Ishikawa (cell line): ENCODE data around the gene RASA3.

Experiments
- CEBPB ChIP-seq: IDR thresholded peaks from 2 replicates; pipeline ENCODE4 v1.6.1; 2012
- CREB1 ChIP-seq: IDR thresholded peaks from 2 replicates; pipeline ENCODE4 v1.6.1; 2012; ENCODE audit warnings: low read depth
- EGR1 ChIP-seq: IDR thresholded peaks from 2 replicates; pipeline ENCODE4 v1.6.1; 2012
- EP300 ChIP-seq: IDR thresholded peaks from 2 replicates; pipeline ENCODE4 v1.6.1; 2012; ENCODE audit warnings: borderline replicate concordance
- FOXM1 ChIP-seq: IDR thresholded peaks from 2 replicates; pipeline ENCODE4 v1.6.1; 2012; ENCODE audit warnings: low read depth, borderline replicate concordance
- NFIC ChIP-seq: IDR thresholded peaks from 2 replicates; pipeline ENCODE4 v1.6.1; 2012
- RAD21 ChIP-seq: IDR thresholded peaks from 2 replicates; pipeline ENCODE4 v1.6.1; 2012; ENCODE audit warnings: low read depth
- TAF1 ChIP-seq: IDR thresholded peaks from 2 replicates; pipeline ENCODE4 v1.6.1; 2012; ENCODE audit warnings: low read depth, mild to moderate bottlenecking
- TCF12 ChIP-seq: IDR thresholded peaks from 2 replicates; pipeline ENCODE4 v1.6.1; 2012; ENCODE audit warnings: low read depth
- TEAD4 ChIP-seq: IDR thresholded peaks from 2 replicates; pipeline ENCODE4 v1.6.1; 2012
- YY1 ChIP-seq: IDR thresholded peaks from 2 replicates; pipeline ENCODE4 v1.6.1; 2012; ENCODE audit warnings: low read depth
- ZBTB7A ChIP-seq: IDR thresholded peaks from 2 replicates; pipeline ENCODE4 v1.6.1; 2012; ENCODE audit warnings: low read depth
- TF ChIP-seq, protein P1 (sequence below): IDR thresholded peaks from 2 replicates; pipeline ENCODE4 v1.6.1; 2012; ENCODE audit warnings: low read depth, mild to moderate bottlenecking
- TF ChIP-seq, protein P2 (sequence below): IDR thresholded peaks from 2 replicates; pipeline ENCODE4 v1.6.1; 2012
- TF ChIP-seq, protein P3 (sequence below): IDR thresholded peaks from 2 replicates; pipeline ENCODE4 v1.6.1; 2012

RASA3 gene

DNA sequence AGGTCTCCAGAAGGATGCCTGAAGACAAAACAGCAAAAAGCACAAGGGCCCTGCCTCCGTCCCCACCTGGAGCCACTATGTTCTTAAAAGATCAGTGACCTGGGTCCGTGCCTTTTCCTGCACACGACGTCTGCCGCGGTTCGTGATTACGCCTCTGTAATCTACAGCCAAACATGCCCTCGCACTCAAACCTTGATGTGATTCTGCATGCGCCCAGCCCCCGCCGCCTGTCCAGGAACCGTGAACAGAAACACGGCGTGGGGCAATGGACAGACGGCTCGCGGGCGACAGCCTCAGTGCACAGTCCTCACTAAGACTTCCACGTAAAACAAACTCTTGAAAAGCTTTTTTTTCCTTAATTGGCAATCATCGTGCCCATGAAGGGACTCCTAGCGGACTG, 174.1 kb downstream of the RASA3 start:
- TF ChIP-seq NFIC: no peak
- no peak for TF ChIP-seq TEAD4
- TF ChIP-seq ZBTB7A: no peak
- TF ChIP-seq TAF1: no peak
- TF ChIP-seq, protein P1, sequence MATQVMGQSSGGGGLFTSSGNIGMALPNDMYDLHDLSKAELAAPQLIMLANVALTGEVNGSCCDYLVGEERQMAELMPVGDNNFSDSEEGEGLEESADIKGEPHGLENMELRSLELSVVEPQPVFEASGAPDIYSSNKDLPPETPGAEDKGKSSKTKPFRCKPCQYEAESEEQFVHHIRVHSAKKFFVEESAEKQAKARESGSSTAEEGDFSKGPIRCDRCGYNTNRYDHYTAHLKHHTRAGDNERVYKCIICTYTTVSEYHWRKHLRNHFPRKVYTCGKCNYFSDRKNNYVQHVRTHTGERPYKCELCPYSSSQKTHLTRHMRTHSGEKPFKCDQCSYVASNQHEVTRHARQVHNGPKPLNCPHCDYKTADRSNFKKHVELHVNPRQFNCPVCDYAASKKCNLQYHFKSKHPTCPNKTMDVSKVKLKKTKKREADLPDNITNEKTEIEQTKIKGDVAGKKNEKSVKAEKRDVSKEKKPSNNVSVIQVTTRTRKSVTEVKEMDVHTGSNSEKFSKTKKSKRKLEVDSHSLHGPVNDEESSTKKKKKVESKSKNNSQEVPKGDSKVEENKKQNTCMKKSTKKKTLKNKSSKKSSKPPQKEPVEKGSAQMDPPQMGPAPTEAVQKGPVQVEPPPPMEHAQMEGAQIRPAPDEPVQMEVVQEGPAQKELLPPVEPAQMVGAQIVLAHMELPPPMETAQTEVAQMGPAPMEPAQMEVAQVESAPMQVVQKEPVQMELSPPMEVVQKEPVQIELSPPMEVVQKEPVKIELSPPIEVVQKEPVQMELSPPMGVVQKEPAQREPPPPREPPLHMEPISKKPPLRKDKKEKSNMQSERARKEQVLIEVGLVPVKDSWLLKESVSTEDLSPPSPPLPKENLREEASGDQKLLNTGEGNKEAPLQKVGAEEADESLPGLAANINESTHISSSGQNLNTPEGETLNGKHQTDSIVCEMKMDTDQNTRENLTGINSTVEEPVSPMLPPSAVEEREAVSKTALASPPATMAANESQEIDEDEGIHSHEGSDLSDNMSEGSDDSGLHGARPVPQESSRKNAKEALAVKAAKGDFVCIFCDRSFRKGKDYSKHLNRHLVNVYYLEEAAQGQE: no peak
- TF ChIP-seq CEBPB: no peak
- TF ChIP-seq FOXM1: no peak
- no peak for TF ChIP-seq TCF12
- TF ChIP-seq, protein P2, sequence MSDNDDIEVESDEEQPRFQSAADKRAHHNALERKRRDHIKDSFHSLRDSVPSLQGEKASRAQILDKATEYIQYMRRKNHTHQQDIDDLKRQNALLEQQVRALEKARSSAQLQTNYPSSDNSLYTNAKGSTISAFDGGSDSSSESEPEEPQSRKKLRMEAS: no peak
- no peak for TF ChIP-seq RAD21
- TF ChIP-seq CREB1: no peak
- no peak for TF ChIP-seq EGR1
- TF ChIP-seq YY1: no peak
- TF ChIP-seq, protein P3, sequence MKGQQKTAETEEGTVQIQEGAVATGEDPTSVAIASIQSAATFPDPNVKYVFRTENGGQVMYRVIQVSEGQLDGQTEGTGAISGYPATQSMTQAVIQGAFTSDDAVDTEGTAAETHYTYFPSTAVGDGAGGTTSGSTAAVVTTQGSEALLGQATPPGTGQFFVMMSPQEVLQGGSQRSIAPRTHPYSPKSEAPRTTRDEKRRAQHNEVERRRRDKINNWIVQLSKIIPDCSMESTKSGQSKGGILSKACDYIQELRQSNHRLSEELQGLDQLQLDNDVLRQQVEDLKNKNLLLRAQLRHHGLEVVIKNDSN: no peak
- no peak for TF ChIP-seq EP300

- TF ChIP-seq CREB1 (no peak), RAD21 (no peak), TAF1 (no peak), EGR1 (no peak), EP300 (no peak), TEAD4 (no peak), TCF12 (no peak), CEBPB (no peak), ZBTB7A (no peak), NFIC (no peak), YY1 (no peak)
- TF ChIP-seq, protein P3: no peak
- TF ChIP-seq, protein P1: no peak
These were observed 175.9 kb downstream of the RASA3 start for GRCh38 chr13:113956571-113956970.

- TF ChIP-seq NFIC (no peak), EGR1 (no peak), EP300 (no peak)
These were observed 176.7 kb downstream of the RASA3 start for GRCh38 chr13:113955691-113956090.

DNA sequence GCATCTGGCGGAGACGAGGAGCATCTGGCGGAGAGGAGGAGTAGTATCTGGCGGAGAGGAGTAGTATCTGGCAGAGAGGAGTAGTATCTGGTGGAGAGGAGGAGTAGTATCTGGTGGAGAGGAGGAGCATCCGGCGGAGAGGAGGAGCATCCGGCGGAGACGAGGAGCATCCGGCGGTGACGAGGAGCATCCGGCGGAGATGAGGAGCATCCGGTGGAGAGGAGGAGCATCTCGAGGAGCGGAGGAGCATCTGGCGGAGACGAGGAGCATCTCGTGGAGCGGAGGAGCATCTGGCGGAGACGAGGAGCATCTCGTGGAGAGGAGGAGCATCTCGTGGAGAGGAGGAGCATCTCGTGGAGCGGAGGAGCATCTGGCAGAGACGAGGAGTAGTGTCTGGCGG, 177.2 kb downstream of the RASA3 start:
- TF ChIP-seq, protein P3: no peak
- TF ChIP-seq YY1 (no peak), EGR1 (no peak)

DNA sequence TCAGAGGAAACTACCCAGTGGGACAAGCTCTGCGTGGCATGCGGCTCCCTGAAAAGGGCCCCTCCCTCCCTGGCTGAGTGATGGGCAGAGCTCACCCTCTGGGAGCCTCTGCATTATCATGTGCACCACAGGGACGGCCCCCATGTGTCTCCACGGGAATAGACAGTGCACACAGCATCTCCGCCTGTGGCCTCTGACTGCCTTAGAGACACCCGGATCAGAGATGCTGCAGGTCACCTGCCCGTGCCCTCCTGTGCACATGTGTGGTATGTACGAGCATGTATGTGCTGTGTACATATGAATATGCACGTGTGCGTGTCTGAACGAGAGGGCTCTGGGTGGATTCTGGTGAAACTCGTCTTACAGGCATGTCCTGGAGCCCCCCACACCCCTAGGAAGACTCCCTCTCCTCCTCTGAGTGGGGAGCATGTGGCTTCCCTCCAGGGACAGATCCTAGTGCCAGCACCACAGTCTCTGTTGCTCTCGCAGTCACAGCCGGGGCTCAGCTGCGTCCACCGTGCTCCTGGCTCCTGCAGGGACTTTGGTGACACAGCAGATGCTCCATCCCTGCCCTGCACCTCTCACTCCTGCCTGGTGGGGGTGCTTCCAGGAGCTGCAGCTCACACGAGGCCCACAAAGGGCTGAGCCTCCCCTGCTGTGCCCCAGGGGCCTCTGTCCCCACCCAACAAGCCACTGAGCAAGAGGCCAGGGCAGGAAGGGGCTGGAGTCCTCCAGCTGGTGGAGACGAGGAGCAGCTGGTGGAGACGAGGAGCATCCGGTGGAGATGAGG, 178.2 kb downstream of the RASA3 start:
- TF ChIP-seq, protein P3: no peak
- TF ChIP-seq CEBPB: no peak
- TF ChIP-seq NFIC: no peak
- TF ChIP-seq YY1: no peak
- TF ChIP-seq FOXM1: no peak
- TF ChIP-seq EGR1: no peak
- TF ChIP-seq TEAD4: no peak
- TF ChIP-seq ZBTB7A: no peak
- TF ChIP-seq, protein P2: no peak
- no peak for TF ChIP-seq TCF12
- TF ChIP-seq EP300: no peak
- TF ChIP-seq TAF1: no peak
- TF ChIP-seq RAD21: no peak
- TF ChIP-seq, protein P1: no peak
- no peak for TF ChIP-seq CREB1
